GM12878 (cell line): ENCODE data around the gene SURF6. TPM values are rescaled to one million over a fixed set of nuclear protein-coding genes. Genes with fewer than 3 reads are reported as not detected.
A peak's percentile ranks its signal among the peaks of the same experiment; 100 is the strongest.

Experiments
- ATAC-seq: fragments of 200-7000 bp; cut with Tn5 transposase; 3 replicates; pipeline ENCODE4 v1.9.1; 2020; ENCODE audit warnings: mild to moderate bottlenecking, moderate library complexity
- BruUV-seq: library from RNA; stranded (reverse); fragments of 400-500 nt; replicated peaks from 2 replicates; lab custom pipeline; 2021; lab: Mats Ljungman, UMichigan
- CTCF ChIA-PET: fragments of 300-600 bp; sonication (Branson Sonifier 250); formaldehyde crosslinking; extraction: SDS; loops from one replicate; lab custom pipeline; 2021; ENCODE audit warnings: inconsistent platforms; lab: Yijun Ruan, JAX
- POLR2A ChIA-PET: fragments of 350-600 bp; formaldehyde crosslinking; extraction: SDS; loops from one replicate; lab custom pipeline; 2021; ENCODE audit warnings: inconsistent platforms; lab: Charles Lee
- RAD21 ChIA-PET: fragments of 300-600 bp; sonication (Branson Sonifier 250); formaldehyde crosslinking; loops from one replicate; lab custom pipeline; 2023; ENCODE audit warnings: antibody characterized with exemption; ENCODE audit not compliant: unreplicated experiment; lab: Charles Lee
- SMC1A ChIA-PET: fragments of 300-600 bp; sonication (Branson Sonifier 250); formaldehyde crosslinking; loops from one replicate; lab custom pipeline; 2023; ENCODE audit not compliant: unreplicated experiment, uncharacterized antibody; lab: Charles Lee
- DNase-seq: peaks from one replicate; pipeline ENCODE4 v3.0.0-alpha.2; 2011; ENCODE audit warnings: low read depth, low spot score
- FAIRE-seq: peaks from 3 replicates; lab custom pipeline; 2011; peaks lifted over from hg19 to GRCh38; lab: Jason Lieb, UNC
- H2AFZ ChIP-seq: 2 replicates; pipeline ENCODE4 v1.6.0; 2011; ENCODE audit warnings: low read depth, low read length, control low read depth; ENCODE audit not compliant: control insufficient read depth
- H3K27ac ChIP-seq: 2 replicates; pipeline ENCODE4 v1.5.1; 2011; ENCODE audit warnings: control low read depth; ENCODE audit not compliant: control insufficient read depth, insufficient read depth
- H3K27me3 ChIP-seq, 2 experiments: replicated peaks in 1 of 2; 2 replicates each; pipeline versions ENCODE4 v1.6.0 to v1.6.1; 2011; ENCODE audit warnings: low read length in 1 of 2; ENCODE audit not compliant: control insufficient read depth in 2 of 2, insufficient read depth in 2 of 2
- H3K36me3 ChIP-seq, 2 experiments: 2 replicates each; pipeline ENCODE4 v1.5.1; 2011; ENCODE audit warnings: low read length in 1 of 2; ENCODE audit not compliant: control insufficient read depth in 2 of 2, insufficient read depth in 2 of 2
- H3K4me1 ChIP-seq: 2 replicates; pipeline ENCODE4 v1.6.1; 2011; ENCODE audit warnings: mild to moderate bottlenecking, low read length, moderate library complexity, mixed read lengths; ENCODE audit not compliant: control insufficient read depth, insufficient read depth
- H3K4me2 ChIP-seq: 2 replicates; pipeline ENCODE4 v1.6.0; 2011; ENCODE audit warnings: control low read depth; ENCODE audit not compliant: control insufficient read depth, insufficient read depth
- H3K4me3 ChIP-seq: fragments of 200-600 bp; sonication (generic); 2 replicates; pipeline ENCODE4 v1.5.1; 2016
- H3K79me2 ChIP-seq: 2 replicates; pipeline ENCODE4 v1.6.0; 2011; ENCODE audit warnings: low read length; ENCODE audit not compliant: control insufficient read depth, insufficient read depth
- H3K9ac ChIP-seq: 2 replicates; pipeline ENCODE4 v1.8.0; 2011; ENCODE audit warnings: low read length, control low read depth, mixed read lengths; ENCODE audit not compliant: control insufficient read depth, insufficient read depth
- H3K9me3 ChIP-seq: replicated peaks from 3 replicates; pipeline ENCODE4 v1.5.1; 2011; ENCODE audit warnings: mild to moderate bottlenecking, low read length; ENCODE audit not compliant: control insufficient read depth, insufficient read depth
- H4K20me1 ChIP-seq: 2 replicates; pipeline ENCODE4 v1.6.0; 2011; ENCODE audit not compliant: control insufficient read depth, insufficient read depth
- ATF7 ChIP-seq: fragments of 450-650 bp; IDR thresholded peaks from 2 replicates; pipeline ENCODE4 v1.6.1; 2016; ENCODE audit warnings: low read depth, mild to moderate bottlenecking
- CBX3 ChIP-seq: fragments of 200-600 bp; sonication (generic); IDR thresholded peaks from 2 replicates; pipeline ENCODE4 v1.6.1; 2016; ENCODE audit warnings: low read depth, borderline replicate concordance
- ELK1 ChIP-seq: IDR thresholded peaks from 2 replicates; pipeline ENCODE4 v1.6.1; 2012; ENCODE audit warnings: low read depth, low read length, improper control_type of control experiment
- FOXM1 ChIP-seq: IDR thresholded peaks from 2 replicates; pipeline ENCODE4 v1.6.1; 2012; ENCODE audit warnings: low read depth, mild to moderate bottlenecking, inconsistent platforms, low read length, moderate library complexity
- MTA3 ChIP-seq: IDR thresholded peaks from 2 replicates; pipeline ENCODE4 v1.6.1; 2012; ENCODE audit warnings: low read length, inconsistent platforms, borderline replicate concordance
- MXI1 ChIP-seq: fragments of 150-350 bp; IDR thresholded peaks from 2 replicates; pipeline ENCODE4 v1.6.1; 2011; ENCODE audit warnings: low read depth, mild to moderate bottlenecking, inconsistent platforms, low read length, improper control_type of control experiment
- NRF1 ChIP-seq: conservative IDR thresholded peaks from 2 replicates; pipeline ENCODE4 v1.6.1; 2011; ENCODE audit warnings: mild to moderate bottlenecking, low read depth, low read length, improper control_type of control experiment
- PKNOX1 ChIP-seq: fragments of 450-650 bp; IDR thresholded peaks from 2 replicates; pipeline ENCODE4 v1.6.1; 2016; ENCODE audit warnings: mild to moderate bottlenecking
- PML ChIP-seq: IDR thresholded peaks from 2 replicates; pipeline ENCODE4 v1.6.1; 2012; ENCODE audit warnings: low read length, inconsistent platforms
- POLR2AphosphoS2 ChIP-seq: IDR thresholded peaks from 2 replicates; pipeline ENCODE4 v1.6.1; 2011; ENCODE audit warnings: low read depth, mild to moderate bottlenecking, low read length, improper control_type of control experiment, moderate library complexity
- POLR2AphosphoS5 ChIP-seq: IDR thresholded peaks from 2 replicates; pipeline ENCODE4 v1.6.1; 2011; ENCODE audit warnings: mild to moderate bottlenecking, low read length, inconsistent platforms
- PRDM15 ChIP-seq: fragments of 450-650 bp; formaldehyde crosslinking; IDR thresholded peaks from 2 replicates; pipeline ENCODE4 v1.4.0; 2020; ENCODE audit warnings: mild to moderate bottlenecking, moderate library complexity
- RELA ChIP-seq: fragments of 450-650 bp; IDR thresholded peaks from 2 replicates; pipeline ENCODE4 v1.8.0; 2014; ENCODE audit warnings: borderline replicate concordance; ENCODE audit not compliant: partially characterized antibody
- RUNX3 ChIP-seq: IDR thresholded peaks from 2 replicates; pipeline ENCODE4 v1.6.1; 2012; ENCODE audit warnings: low read length, inconsistent platforms
- SPI1 ChIP-seq: IDR thresholded peaks from 2 replicates; pipeline ENCODE4 v1.6.1; 2011; ENCODE audit warnings: low read depth, mild to moderate bottlenecking, low read length, moderate library complexity, borderline replicate concordance; ENCODE audit not compliant: insufficient read depth
- STAT1 ChIP-seq: fragments of 450-650 bp; conservative IDR thresholded peaks from 2 replicates; pipeline ENCODE4 v1.6.1; 2014; ENCODE audit warnings: antibody characterized with exemption, mild to moderate bottlenecking
- TAF1 ChIP-seq: IDR thresholded peaks from 2 replicates; pipeline ENCODE4 v1.6.1; 2011; ENCODE audit warnings: mild to moderate bottlenecking, low read depth, low read length, borderline replicate concordance
- TARDBP ChIP-seq: IDR thresholded peaks from 2 replicates; pipeline ENCODE4 v1.6.1; 2016; ENCODE audit warnings: borderline replicate concordance
- ZNF384 ChIP-seq: IDR thresholded peaks from 2 replicates; pipeline ENCODE4 v1.6.1; 2012; ENCODE audit warnings: low read depth, mild to moderate bottlenecking, low read length, improper control_type of control experiment, borderline replicate concordance
- WGBS: methylation state at CpG from one replicate; pipeline ENCODE4 v1.1.6; 2016; ENCODE audit warnings: low lambda C conversion rate; ENCODE audit not compliant: insufficient replicate concordance, insufficient coverage; ENCODE audit errors: missing lambda C conversion rate; 5-methylcytosine and 5-hydroxymethylcytosine counted together
- in situ Hi-C: fragments of 300-500 bp; cut with MboI; formaldehyde crosslinking; loops from 9 replicates; pipeline ENCODE4 v1.14.3; 2018; ENCODE audit warnings: mixed read lengths
- intact Hi-C: fragments of 100-400 bp; cut with micrococcal nuclease; formaldehyde crosslinking; loops from one replicate; pipeline ENCODE4 v1.14.2; 2022; ENCODE audit not compliant: unreplicated experiment
- polyA plus RNA-seq, 11 experiments: library from polyadenylated mRNA; depleted of rRNA in 4 of 11; unstranded in 6 of 11; stranded (reverse) in 5 of 11; fragments of >200 nt; fragmentation: Nextera tagmentation in 4 of 11; fragmentation: Illumina TruSeq in 1 of 11; extraction: Ambion mirVana in 4 of 11; extraction: Trizol in 1 of 11; gene quantifications; 1 replicate in 1 of 11; 2 replicates in 10 of 11; pipeline versions ENCODE4 v1.2.1 to v1.2.3, GENCODE V29; 2011 to 2016; ENCODE audit warnings: inconsistent platforms in 2 of 11, missing spikeins in 2 of 11, low read depth in 1 of 11
- total RNA-seq, 4 experiments: library from RNA; depleted of rRNA in 3 of 4; stranded (reverse); fragments of >200 nt in 3 of 4; fragmentation: Illumina TruSeq in 1 of 4; extraction: Trizol in 1 of 4; gene quantifications; 2 replicates each; pipeline versions ENCODE4 v1.2.1 to v1.2.3, GENCODE V29; 2013 to 2021

The SURF6 gene
- total and polyA plus RNA-seq, 10 of the 15 experiments (the other 5 are each of a cell fraction or from before 2014, with no cell fraction given): 2.2 to 27.2 (median 15.1) TPM

GRCh38 chr9:133352635-133353340 is 16.8 kb upstream of the SURF6 start:
- SMC1A ChIA-PET: no interaction called here
- H2AFZ ChIP-seq: no peak overlapping the region
- H3K79me2 ChIP-seq: peaks cover 48% of the 10 kb centered on the region
- H3K9me3 ChIP-seq: no peaks in the 10 kb centered on the region
- POLR2A ChIA-PET: no interaction called here
- H3K27me3 ChIP-seq: no peaks in the 10 kb centered on the region
- WGBS: 44% methylated on average over 8 of the region's 8 CpGs
- no peak overlapping the region for H3K27ac ChIP-seq
- peaks cover 22 to 43% of the 10 kb centered on the region in 2 experiments for H3K36me3 ChIP-seq
- DNase-seq (no peak), ATAC-seq (no peak), FAIRE-seq (no peak)
- no peak overlapping the region for H3K4me2 ChIP-seq
- no peak overlapping the region for H3K4me3 ChIP-seq
- no TSS peak for BruUV-seq
- no peak for TF ChIP-seq ZNF384
- TF ChIP-seq PKNOX1: no peak
- TF ChIP-seq POLR2AphosphoS5: peak; percentile 82
- no peak for TF ChIP-seq CBX3
- TF ChIP-seq MXI1: no peak
- no peak for TF ChIP-seq NRF1
- TF ChIP-seq ELK1: no peak
- peak; percentile 34 for TF ChIP-seq PML
- TF ChIP-seq POLR2AphosphoS2: peak; percentile 13; the same call in 1 of the 2 replicates
- no peak for TF ChIP-seq SPI1
- TF ChIP-seq RUNX3: peak; percentile 4; the same call in 1 of the 2 replicates
- TF ChIP-seq RELA: no peak
- 0 out of 2 replicates have a peak, but pooled peaks have one; percentile 18 for TF ChIP-seq FOXM1
- TF ChIP-seq TAF1: no peak
- TF ChIP-seq ATF7: no peak
- no peak for TF ChIP-seq STAT1
- TF ChIP-seq PRDM15 (CRISPR knock-in tag): no peak
- TF ChIP-seq TARDBP: no peak
- peak; percentile 75; the same call in 1 of the 2 replicates for TF ChIP-seq MTA3
- no peak overlapping the region for H3K9ac ChIP-seq
- peaks cover 6% of the 10 kb centered on the region for H3K4me1 ChIP-seq
- CTCF ChIA-PET: interaction anchor here (1.0 to 1.8 kb wide), 2 partner anchors 13 to 22 kb away, joined by 4 read pairs; no protein-coding TSS in a partner anchor
- in situ Hi-C loops: no loop called here
- intact Hi-C loops: no loop called here
- RAD21 ChIA-PET: no interaction called here
- no peaks in the 10 kb centered on the region; the same call in 1 of the 2 replicates for H4K20me1 ChIP-seq
